Esophagus squamous epithelium (tissue), 5 donors: ENCODE results near the gene KIF14. TPM values are rescaled to one million over a fixed set of nuclear protein-coding genes. Genes with fewer than 3 reads are reported as not detected.

Experiments
- DNase-seq: peaks from one replicate; lab custom pipeline; 2025; lab: John Stamatoyannopoulos, UW
- H3K27ac ChIP-seq, 4 donors: fragments of 200-600 bp; sonication (generic); one replicate each; pipeline ENCODE4 v1.5.1; 2016 to 2019; ENCODE audit warnings: mild to moderate bottlenecking in 1 of 4
- H3K27me3 ChIP-seq, 4 donors: fragments of 200-600 bp; sonication (generic); 1 replicate in 3 of 4; 2 replicates in 1 of 4; pipeline versions ENCODE4 v1.5.1 to v1.6.0; 2017 to 2021; ENCODE audit warnings: antibody characterized with exemption in 1 of 4
- H3K36me3 ChIP-seq, 3 donors: fragments of 200-600 bp; sonication (generic); one replicate each; pipeline ENCODE4 v1.5.1; 2016 to 2019
- H3K4me1 ChIP-seq, 3 donors: fragments of 200-600 bp; sonication (generic); one replicate each; pipeline ENCODE4 v1.5.1; 2017 to 2019
- H3K4me3 ChIP-seq, 4 donors: fragments of 200-600 bp; sonication (generic); 1 replicate in 3 of 4; 2 replicates in 1 of 4; pipeline ENCODE4 v1.5.1; 2016 to 2019; ENCODE audit warnings: mild to moderate bottlenecking in 2 of 4, moderate library complexity in 1 of 4
- H3K9me3 ChIP-seq, 3 donors: fragments of 200-600 bp; sonication (generic); one replicate each; pipeline ENCODE4 v1.5.1; 2016 to 2019
- POLR2A ChIP-seq, 4 donors: fragments of 450-650 bp; IDR thresholded peaks; one replicate each; pipeline ENCODE4 v1.6.1; 2017; ENCODE audit warnings: antibody characterized with exemption in 4 of 4, mild to moderate bottlenecking in 4 of 4, moderate library complexity in 3 of 4
- WGBS, 2 donors: methylation state at CpG; one replicate each; pipeline ENCODE4 v1.1.5; 2018; 5-methylcytosine and 5-hydroxymethylcytosine counted together
- intact Hi-C: fragments of 100-400 bp; cut with DNase I; formaldehyde crosslinking; loops from one replicate; pipeline ENCODE4 v1.15.0; 2022
- total RNA-seq, 4 donors: library from RNA; depleted of rRNA; stranded (reverse); fragments of >200 nt; gene quantifications; one replicate each; pipeline ENCODE4 v1.1.0, GENCODE V29; 2016
- TF ChIP-seq, protein P1 (sequence below), 6 experiments: fragments of 450-650 bp in 4 of 6; fragments of 200-600 bp in 2 of 6; sonication (generic) in 2 of 6; IDR thresholded peaks; one replicate each; pipeline ENCODE4 v1.5.1; 2016 to 2019; ENCODE audit warnings: antibody characterized with exemption in 6 of 6, mild to moderate bottlenecking in 4 of 6, moderate library complexity in 4 of 6
- donor health status: DM: yes; HTN: yes; CAD: no.

Gene KIF14
- total RNA-seq, 4 donors from 2014 or later: 1.5 to 5.8 (median 3.1) TPM

DNA sequence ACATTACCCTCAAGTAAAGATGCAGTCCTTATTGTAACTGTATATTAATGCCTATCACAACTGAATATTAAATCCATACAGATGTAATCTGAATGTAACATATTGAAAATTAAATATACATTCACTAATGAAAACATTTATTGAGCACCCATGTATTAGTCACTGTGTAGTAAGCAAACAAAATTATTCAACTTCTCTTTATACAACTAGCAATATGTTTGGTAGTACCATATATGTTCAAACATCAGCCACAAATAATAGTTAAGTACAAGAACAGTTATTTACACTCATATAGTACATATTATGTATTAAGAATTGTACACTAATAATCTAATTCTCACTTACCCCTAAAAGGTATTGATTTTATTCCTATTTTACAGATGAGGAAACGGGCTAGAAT lies 17.9 kb downstream of the KIF14 start:
- DNase-seq: no peak
- 93 to 94% methylated on average over 1 of the region's 1 CpG for WGBS, 2 donors
- H3K9me3 ChIP-seq: no peaks in the 10 kb centered on the region
- TF ChIP-seq, protein P1, sequence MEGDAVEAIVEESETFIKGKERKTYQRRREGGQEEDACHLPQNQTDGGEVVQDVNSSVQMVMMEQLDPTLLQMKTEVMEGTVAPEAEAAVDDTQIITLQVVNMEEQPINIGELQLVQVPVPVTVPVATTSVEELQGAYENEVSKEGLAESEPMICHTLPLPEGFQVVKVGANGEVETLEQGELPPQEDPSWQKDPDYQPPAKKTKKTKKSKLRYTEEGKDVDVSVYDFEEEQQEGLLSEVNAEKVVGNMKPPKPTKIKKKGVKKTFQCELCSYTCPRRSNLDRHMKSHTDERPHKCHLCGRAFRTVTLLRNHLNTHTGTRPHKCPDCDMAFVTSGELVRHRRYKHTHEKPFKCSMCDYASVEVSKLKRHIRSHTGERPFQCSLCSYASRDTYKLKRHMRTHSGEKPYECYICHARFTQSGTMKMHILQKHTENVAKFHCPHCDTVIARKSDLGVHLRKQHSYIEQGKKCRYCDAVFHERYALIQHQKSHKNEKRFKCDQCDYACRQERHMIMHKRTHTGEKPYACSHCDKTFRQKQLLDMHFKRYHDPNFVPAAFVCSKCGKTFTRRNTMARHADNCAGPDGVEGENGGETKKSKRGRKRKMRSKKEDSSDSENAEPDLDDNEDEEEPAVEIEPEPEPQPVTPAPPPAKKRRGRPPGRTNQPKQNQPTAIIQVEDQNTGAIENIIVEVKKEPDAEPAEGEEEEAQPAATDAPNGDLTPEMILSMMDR (IDR thresholded peaks at IDR 0.05): no peak
- TF ChIP-seq POLR2A (IDR thresholded peaks at IDR 0.05): no peak
- intact Hi-C loops: no loop called here
- no peak overlapping the region for H3K4me3 ChIP-seq
- H3K4me1 ChIP-seq: no peaks in the 10 kb centered on the region
- H3K27me3 ChIP-seq: no peaks in the 10 kb centered on the region
- H3K36me3 ChIP-seq: no peaks in the 10 kb centered on the region
- H3K27ac ChIP-seq: no peak overlapping the region

DNA sequence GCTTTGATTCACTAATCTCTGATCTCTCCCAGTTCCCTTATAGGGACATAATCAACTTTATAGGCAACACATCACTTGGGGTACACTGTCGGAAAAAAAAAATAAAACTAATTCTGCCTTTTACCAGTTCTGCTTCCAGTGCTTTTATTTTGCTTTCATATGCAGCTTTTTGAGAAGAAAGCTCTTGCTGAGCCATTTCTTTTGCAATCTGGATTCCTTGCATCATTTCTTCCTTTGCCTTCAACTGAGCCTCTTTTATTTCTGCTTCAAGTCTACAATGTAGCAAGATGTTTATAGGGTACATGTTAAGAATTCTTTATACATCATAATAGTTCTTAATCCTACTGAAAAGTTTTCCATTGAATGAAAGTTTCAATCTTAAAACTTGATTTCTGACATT lies 30.6 kb downstream of the KIF14 start:
- intact Hi-C loops: no loop called here
- no peaks in the 10 kb centered on the region for H3K9me3 ChIP-seq
- WGBS, 2 donors: 83 to 100% methylated on average over 1 of the region's 1 CpG
- H3K4me3 ChIP-seq: no peak overlapping the region
- H3K27ac ChIP-seq: no peak overlapping the region
- peaks cover 0 to 16% (median 0%) of the 10 kb centered on the region in 3 donors for H3K4me1 ChIP-seq
- H3K27me3 ChIP-seq: no peaks in the 10 kb centered on the region
- no peak for DNase-seq
- no peak for TF ChIP-seq POLR2A (IDR thresholded peaks at IDR 0.05)
- TF ChIP-seq, protein P1 (IDR thresholded peaks at IDR 0.05): no peak
- H3K36me3 ChIP-seq: no peaks in the 10 kb centered on the region

DNA sequence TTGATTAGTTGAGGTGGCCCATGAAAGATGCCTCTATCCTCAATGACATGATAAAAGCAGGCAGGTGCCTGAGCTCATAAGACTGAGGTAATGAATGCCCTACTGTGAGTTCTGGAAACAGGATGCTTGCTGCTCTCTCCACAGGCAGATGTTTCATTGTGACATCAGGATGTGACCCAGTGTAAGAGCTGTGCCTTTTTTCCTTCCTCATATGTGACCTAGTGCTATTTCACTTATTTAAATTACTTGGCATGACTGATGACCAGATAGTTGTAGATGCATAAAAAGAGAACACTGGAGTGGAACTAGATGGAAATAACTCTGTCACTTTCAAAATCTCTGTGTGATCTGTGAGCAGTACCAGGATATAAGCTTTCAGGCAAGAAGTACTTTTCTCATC lies 31.9 kb downstream of the KIF14 start:
- no peak overlapping the region for H3K27ac ChIP-seq
- no peak for DNase-seq
- H3K4me3 ChIP-seq: no peak overlapping the region
- no peaks in the 10 kb centered on the region for H3K27me3 ChIP-seq
- intact Hi-C loops: no loop called here
- H3K4me1 ChIP-seq: peaks cover 0 to 16% (median 0%) of the 10 kb centered on the region in 3 donors
- H3K36me3 ChIP-seq: no peaks in the 10 kb centered on the region
- H3K9me3 ChIP-seq: no peaks in the 10 kb centered on the region
- TF ChIP-seq, protein P1 (IDR thresholded peaks at IDR 0.05): no peak
- no peak for TF ChIP-seq POLR2A (IDR thresholded peaks at IDR 0.05)

DNA sequence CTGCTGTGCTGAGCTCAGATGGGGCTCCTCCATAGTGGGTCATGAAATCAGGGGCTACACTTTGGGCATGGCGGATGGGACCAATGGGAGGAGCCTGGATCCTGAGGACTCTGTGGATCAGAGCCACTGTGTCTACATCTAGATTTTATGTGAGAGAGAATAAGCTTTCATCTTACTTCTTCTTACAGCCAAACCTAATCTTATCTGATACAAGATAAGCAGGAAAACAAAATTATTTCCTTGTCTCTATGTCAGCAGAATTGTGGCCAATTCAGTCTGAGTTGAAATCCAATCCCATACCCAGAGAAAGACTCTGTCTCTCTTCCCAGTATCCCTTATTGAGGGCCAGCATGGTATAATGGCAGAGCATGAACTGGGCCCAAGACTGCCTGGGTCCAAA lies 56.2 kb downstream of the KIF14 start:
- no peak for TF ChIP-seq POLR2A (IDR thresholded peaks at IDR 0.05)
- TF ChIP-seq, protein P1 (IDR thresholded peaks at IDR 0.05): no peak
- 95 to 100% methylated on average over 1 of the region's 1 CpG for WGBS, 2 donors
- intact Hi-C loops: no loop called here
- Histone ChIP-seq H3K36me3 (no peaks in the 10 kb centered on the region), H3K27me3 (no peaks in the 10 kb centered on the region), H3K27ac (no peak overlapping the region), H3K4me1 (no peaks in the 10 kb centered on the region), H3K9me3 (no peaks in the 10 kb centered on the region), H3K4me3 (no peak overlapping the region)
- no peak for DNase-seq

DNA sequence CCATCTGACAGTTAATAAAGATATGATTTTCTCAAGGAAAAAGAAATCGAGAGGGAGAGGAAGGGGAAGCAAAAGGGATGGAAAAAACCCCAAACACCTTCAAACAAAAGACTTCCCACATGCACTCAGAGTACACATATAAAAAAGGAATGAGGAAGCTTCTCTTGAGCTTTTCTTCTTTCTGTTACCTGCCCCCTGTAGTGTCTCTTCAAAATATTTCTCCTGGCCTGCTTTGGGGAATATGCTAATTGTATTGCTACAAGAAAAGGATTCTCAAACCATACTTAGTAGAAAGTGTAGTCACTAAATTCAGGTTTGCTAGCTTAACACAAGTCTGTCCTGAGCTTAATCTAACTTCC lies 58.7 kb downstream of the KIF14 start:
- no peaks in the 10 kb centered on the region for H3K4me1 ChIP-seq
- WGBS, 2 donors: 47 to 54% methylated on average over 1 of the region's 1 CpG
- no peaks in the 10 kb centered on the region for H3K9me3 ChIP-seq
- H3K36me3 ChIP-seq: no peaks in the 10 kb centered on the region
- DNase-seq: no peak
- no peak overlapping the region for H3K27ac ChIP-seq
- TF ChIP-seq, protein P1 (IDR thresholded peaks at IDR 0.05): no peak
- TF ChIP-seq POLR2A (IDR thresholded peaks at IDR 0.05): no peak
- no peak overlapping the region for H3K4me3 ChIP-seq
- H3K27me3 ChIP-seq: no peaks in the 10 kb centered on the region
- intact Hi-C loops: no loop called here
